Body of pancreas (tissue), 4 donors: ENCODE data around the gene CCDC107.

Experiments
- POLR2A ChIP-seq, 3 donors: fragments of 450-650 bp; IDR thresholded peaks; one replicate each; pipeline ENCODE4 v1.6.1; 2016; ENCODE audit warnings: antibody characterized with exemption in 3 of 3, mild to moderate bottlenecking in 2 of 3
- TF ChIP-seq, protein P1 (sequence below), 7 experiments: fragments of 450-650 bp in 4 of 7; fragments of 200-600 bp in 3 of 7; sonication (generic) in 3 of 7; IDR thresholded peaks; one replicate each; pipeline ENCODE4 v1.5.1; 2016 to 2019; ENCODE audit warnings: antibody characterized with exemption in 7 of 7

- TF ChIP-seq, protein P1, sequence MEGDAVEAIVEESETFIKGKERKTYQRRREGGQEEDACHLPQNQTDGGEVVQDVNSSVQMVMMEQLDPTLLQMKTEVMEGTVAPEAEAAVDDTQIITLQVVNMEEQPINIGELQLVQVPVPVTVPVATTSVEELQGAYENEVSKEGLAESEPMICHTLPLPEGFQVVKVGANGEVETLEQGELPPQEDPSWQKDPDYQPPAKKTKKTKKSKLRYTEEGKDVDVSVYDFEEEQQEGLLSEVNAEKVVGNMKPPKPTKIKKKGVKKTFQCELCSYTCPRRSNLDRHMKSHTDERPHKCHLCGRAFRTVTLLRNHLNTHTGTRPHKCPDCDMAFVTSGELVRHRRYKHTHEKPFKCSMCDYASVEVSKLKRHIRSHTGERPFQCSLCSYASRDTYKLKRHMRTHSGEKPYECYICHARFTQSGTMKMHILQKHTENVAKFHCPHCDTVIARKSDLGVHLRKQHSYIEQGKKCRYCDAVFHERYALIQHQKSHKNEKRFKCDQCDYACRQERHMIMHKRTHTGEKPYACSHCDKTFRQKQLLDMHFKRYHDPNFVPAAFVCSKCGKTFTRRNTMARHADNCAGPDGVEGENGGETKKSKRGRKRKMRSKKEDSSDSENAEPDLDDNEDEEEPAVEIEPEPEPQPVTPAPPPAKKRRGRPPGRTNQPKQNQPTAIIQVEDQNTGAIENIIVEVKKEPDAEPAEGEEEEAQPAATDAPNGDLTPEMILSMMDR (IDR thresholded peaks at IDR 0.05) = peak; percentile 86 to 93 (median 90)
- TF ChIP-seq POLR2A (IDR thresholded peaks at IDR 0.05) = peak in 1 of 3 donors; percentile 22
These were observed 38.6 kb downstream of the CCDC107 start for GRCh38 chr9:35696520-35697215.
